Endodermal cell (in vitro differentiated cells): ENCODE data around the gene NR4A3. TPM values are rescaled to one million over a fixed set of nuclear protein-coding genes. Genes with fewer than 3 reads are reported as not detected.

Experiments used
- DNase-seq: peaks from one replicate; pipeline ENCODE4 v3.0.0-alpha.2; 2017
- H3K27ac ChIP-seq: 2 replicates; pipeline ENCODE4 v1.5.1; 2013; ENCODE audit warnings: mild to moderate bottlenecking, low read depth, low read length, moderate library complexity
- H3K27me3 ChIP-seq: 2 replicates; pipeline ENCODE4 v1.6.1; 2013; ENCODE audit warnings: mild to moderate bottlenecking, low read length, moderate library complexity; ENCODE audit not compliant: insufficient read depth, control insufficient read depth, poor library complexity, severe bottlenecking
- H3K36me3 ChIP-seq: 2 replicates; pipeline ENCODE4 v1.7.0; 2013; ENCODE audit warnings: mild to moderate bottlenecking, low read length, moderate library complexity; ENCODE audit not compliant: control insufficient read depth, insufficient read depth
- H3K4me1 ChIP-seq: one replicate; pipeline ENCODE4 v1.7.0; 2013; ENCODE audit warnings: low read length; ENCODE audit not compliant: control insufficient read depth, insufficient read depth
- H3K4me3 ChIP-seq: 2 replicates; pipeline ENCODE4 v1.5.1; 2013; ENCODE audit warnings: mild to moderate bottlenecking, low read length, moderate library complexity
- H3K9ac ChIP-seq: 2 replicates; pipeline ENCODE4 v1.6.1; 2013; ENCODE audit warnings: mild to moderate bottlenecking, low read length, moderate library complexity; ENCODE audit not compliant: poor library complexity, severe bottlenecking; ENCODE audit errors: extremely low read depth
- H3K9me3 ChIP-seq: 2 replicates; pipeline ENCODE4 v1.6.1; 2013; ENCODE audit warnings: mild to moderate bottlenecking, low read length, moderate library complexity; ENCODE audit not compliant: control insufficient read depth
- H3K27ac Mint-ChIP-seq: 2 replicates; pipeline ENCODE4 v1.8.0; 2020; ENCODE audit warnings: mixed read lengths
- H3K27me3 Mint-ChIP-seq: 2 replicates; pipeline ENCODE4 v1.8.0; 2021; ENCODE audit warnings: mild to moderate bottlenecking, mixed read lengths; ENCODE audit not compliant: insufficient read depth
- H3K36me3 Mint-ChIP-seq: 2 replicates; pipeline ENCODE4 v1.8.0; 2020; ENCODE audit warnings: low read depth, mixed read lengths
- H3K4me1 Mint-ChIP-seq: 2 replicates; pipeline ENCODE4 v1.8.0; 2020; ENCODE audit warnings: mixed read lengths
- H3K4me3 Mint-ChIP-seq: 2 replicates; pipeline ENCODE4 v1.8.0; 2020; ENCODE audit warnings: mild to moderate bottlenecking, moderate library complexity, mixed read lengths
- H3K9me3 Mint-ChIP-seq: 2 replicates; pipeline ENCODE4 v1.8.0; 2020; ENCODE audit warnings: mild to moderate bottlenecking, mixed read lengths
- WGBS, 2 experiments: methylation state at CpG; one replicate each; pipeline versions ENCODE4 v1.1.5 to v1.1.7; 2013; ENCODE audit warnings: missing lambda C conversion rate in 2 of 2, mixed read lengths in 1 of 2; ENCODE audit not compliant: insufficient coverage in 1 of 2, insufficient read length in 1 of 2; 5-methylcytosine and 5-hydroxymethylcytosine counted together
- total RNA-seq, 2 donors: library from RNA; stranded (reverse); fragmentation: NEBNext Ultra II Directional in 1 of 2; extraction: Animal tissue kit (Norgen Biotek cat#: 25700) in 1 of 2; gene quantifications; 2 replicates in 1 of 2; 3 replicates in 1 of 2; pipeline ENCODE4 v1.2.1, GENCODE V29; 2021
- TF ChIP-seq, protein P1 (sequence below): fragments of 200-600 bp; sonication (generic); conservative IDR thresholded peaks from 2 replicates; pipeline ENCODE4 v1.5.0; 2021; ENCODE audit warnings: antibody characterized with exemption, mild to moderate bottlenecking

The NR4A3 gene
- total RNA-seq, 2 donors from 2014 or later: 0.37 to 0.75 TPM

GRCh38 chr9:99782962-99783718 lies 38.5 kb upstream of the NR4A3 start:
- Histone ChIP-seq H3K27ac (no peak overlapping the region), H3K9me3 (peaks cover 6% of the 10 kb centered on the region), H3K4me1 (peaks cover 5% of the 10 kb centered on the region), H3K9ac (no peak overlapping the region), H3K36me3 (no peaks in the 10 kb centered on the region), H3K4me3 (no peak overlapping the region), H3K27me3 (no peaks in the 10 kb centered on the region)
- TF ChIP-seq, protein P1, sequence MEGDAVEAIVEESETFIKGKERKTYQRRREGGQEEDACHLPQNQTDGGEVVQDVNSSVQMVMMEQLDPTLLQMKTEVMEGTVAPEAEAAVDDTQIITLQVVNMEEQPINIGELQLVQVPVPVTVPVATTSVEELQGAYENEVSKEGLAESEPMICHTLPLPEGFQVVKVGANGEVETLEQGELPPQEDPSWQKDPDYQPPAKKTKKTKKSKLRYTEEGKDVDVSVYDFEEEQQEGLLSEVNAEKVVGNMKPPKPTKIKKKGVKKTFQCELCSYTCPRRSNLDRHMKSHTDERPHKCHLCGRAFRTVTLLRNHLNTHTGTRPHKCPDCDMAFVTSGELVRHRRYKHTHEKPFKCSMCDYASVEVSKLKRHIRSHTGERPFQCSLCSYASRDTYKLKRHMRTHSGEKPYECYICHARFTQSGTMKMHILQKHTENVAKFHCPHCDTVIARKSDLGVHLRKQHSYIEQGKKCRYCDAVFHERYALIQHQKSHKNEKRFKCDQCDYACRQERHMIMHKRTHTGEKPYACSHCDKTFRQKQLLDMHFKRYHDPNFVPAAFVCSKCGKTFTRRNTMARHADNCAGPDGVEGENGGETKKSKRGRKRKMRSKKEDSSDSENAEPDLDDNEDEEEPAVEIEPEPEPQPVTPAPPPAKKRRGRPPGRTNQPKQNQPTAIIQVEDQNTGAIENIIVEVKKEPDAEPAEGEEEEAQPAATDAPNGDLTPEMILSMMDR: no peak
- no peaks in the 10 kb centered on the region for H3K9me3 Mint-ChIP-seq
- DNase-seq: no peak
- no peak overlapping the region for H3K4me3 Mint-ChIP-seq
- no peaks in the 10 kb centered on the region for H3K27me3 Mint-ChIP-seq
- 89 to 93% methylated on average over 1 to 6 of the region's 6 CpGs for WGBS, 2 experiments
- peaks cover 21% of the 10 kb centered on the region for H3K4me1 Mint-ChIP-seq
- no peaks in the 10 kb centered on the region for H3K36me3 Mint-ChIP-seq
- H3K27ac Mint-ChIP-seq: no peak overlapping the region

- peak; percentile 56 for DNase-seq
- H3K27me3 ChIP-seq: no peaks in the 10 kb centered on the region
- peaks cover 21% of the 10 kb centered on the region for H3K4me1 Mint-ChIP-seq
- H3K4me1 ChIP-seq: peaks cover 5% of the 10 kb centered on the region
- peaks cover 6% of the 10 kb centered on the region for H3K9me3 ChIP-seq
- H3K36me3 Mint-ChIP-seq: no peaks in the 10 kb centered on the region
- no peak overlapping the region for H3K4me3 Mint-ChIP-seq
- H3K4me3 ChIP-seq: no peak overlapping the region
- H3K27me3 Mint-ChIP-seq: no peaks in the 10 kb centered on the region
- H3K9me3 Mint-ChIP-seq: no peaks in the 10 kb centered on the region
- TF ChIP-seq, protein P1: no peak
- no peak overlapping the region for H3K9ac ChIP-seq
- H3K36me3 ChIP-seq: no peaks in the 10 kb centered on the region
- 62 to 67% methylated on average over 1 to 2 of the region's 2 CpGs for WGBS, 2 experiments
- no peak overlapping the region for H3K27ac ChIP-seq
- H3K27ac Mint-ChIP-seq: no peak overlapping the region
These were observed 37.9 kb upstream of the NR4A3 start for GRCh38 chr9:99783799-99784198.

- no peak overlapping the region for H3K27ac ChIP-seq
- H3K4me3 ChIP-seq: no peak overlapping the region
- Mint-ChIP-seq H3K27me3 (no peaks in the 10 kb centered on the region), H3K9me3 (no peaks in the 10 kb centered on the region), H3K4me1 (peaks cover 21% of the 10 kb centered on the region), H3K36me3 (no peaks in the 10 kb centered on the region), H3K4me3 (no peak overlapping the region), H3K27ac (peak overlapping the region; percentile 54)
- no peaks in the 10 kb centered on the region for H3K36me3 ChIP-seq
- H3K27me3 ChIP-seq: no peaks in the 10 kb centered on the region
- WGBS, 2 experiments: 57 to 59% methylated on average over 1 of the region's 1 CpG
- H3K9me3 ChIP-seq: peaks cover 6% of the 10 kb centered on the region
- TF ChIP-seq, protein P1: no peak
- H3K4me1 ChIP-seq: peaks cover 5% of the 10 kb centered on the region
- no peak overlapping the region for H3K9ac ChIP-seq
- peak; percentile 73 for DNase-seq
These were observed 36.6 kb upstream of the NR4A3 start for GRCh38 chr9:99785010-99785590.
